ENCODE results near the gene SSNA1.

- TF ChIP-seq POLR2A (IDR thresholded peaks at IDR 0.05): no peak
- no peak for TF ChIP-seq CTCF (IDR thresholded peaks at IDR 0.05)
These were observed 41.2 kb upstream of the SSNA1 start for GRCh38 chr9:137147091-137147792.

Data from thyroid gland (tissue), 4 donors.